ENCODE data around the gene GET4. TPM values are rescaled to one million over a fixed set of nuclear protein-coding genes. Genes with fewer than 3 reads are reported as not detected.
"Not testable (repeated sequence)": the region's sequence is repeated elsewhere in the genome, so short reads cannot be mapped to it uniquely, and the experiment has no call there.

GET4 gene
- total RNA-seq, 1 experiment from 2014 or later = 51.0 TPM

DNA sequence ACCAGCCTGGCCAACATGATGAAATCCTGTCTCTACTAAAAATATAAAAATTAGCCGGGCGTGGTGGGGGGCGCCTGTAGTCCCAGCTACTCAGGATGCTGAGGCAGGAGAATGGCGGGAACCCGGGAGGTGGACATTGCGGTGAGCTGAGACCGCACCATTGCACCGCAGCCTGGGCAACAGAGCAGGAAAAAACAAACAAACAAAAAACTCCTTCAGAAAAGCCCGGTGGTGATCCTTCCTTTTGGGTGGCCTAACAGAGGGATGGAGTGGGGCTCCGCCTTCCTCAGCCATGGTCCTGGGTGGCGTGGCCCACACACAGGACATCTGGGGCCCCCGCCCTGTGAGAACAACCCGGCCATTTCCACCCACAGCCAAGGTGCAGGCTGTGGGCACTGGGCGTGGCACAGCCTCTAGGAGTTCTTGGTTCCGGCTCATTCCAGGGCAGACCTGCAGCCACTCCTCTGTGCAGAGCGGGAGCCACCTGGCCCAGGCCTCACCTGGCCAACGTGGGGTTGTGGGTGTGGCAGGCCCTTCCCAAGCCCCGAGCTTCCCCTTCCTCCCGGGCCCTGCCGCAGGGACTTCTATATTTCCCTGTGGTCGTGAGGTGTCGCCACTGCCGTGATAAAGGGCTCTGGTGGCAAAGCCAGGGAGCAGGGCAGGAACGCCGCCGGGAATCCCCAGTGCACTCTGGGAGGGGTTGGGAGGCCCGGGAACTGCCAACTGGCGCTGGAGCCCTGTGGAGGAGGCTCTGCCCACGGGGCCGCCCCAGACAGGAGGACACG lies 37.6 kb downstream of the GET4 start:
- DNase-seq (ENCODE audit: low read depth) = no peak

DNA sequence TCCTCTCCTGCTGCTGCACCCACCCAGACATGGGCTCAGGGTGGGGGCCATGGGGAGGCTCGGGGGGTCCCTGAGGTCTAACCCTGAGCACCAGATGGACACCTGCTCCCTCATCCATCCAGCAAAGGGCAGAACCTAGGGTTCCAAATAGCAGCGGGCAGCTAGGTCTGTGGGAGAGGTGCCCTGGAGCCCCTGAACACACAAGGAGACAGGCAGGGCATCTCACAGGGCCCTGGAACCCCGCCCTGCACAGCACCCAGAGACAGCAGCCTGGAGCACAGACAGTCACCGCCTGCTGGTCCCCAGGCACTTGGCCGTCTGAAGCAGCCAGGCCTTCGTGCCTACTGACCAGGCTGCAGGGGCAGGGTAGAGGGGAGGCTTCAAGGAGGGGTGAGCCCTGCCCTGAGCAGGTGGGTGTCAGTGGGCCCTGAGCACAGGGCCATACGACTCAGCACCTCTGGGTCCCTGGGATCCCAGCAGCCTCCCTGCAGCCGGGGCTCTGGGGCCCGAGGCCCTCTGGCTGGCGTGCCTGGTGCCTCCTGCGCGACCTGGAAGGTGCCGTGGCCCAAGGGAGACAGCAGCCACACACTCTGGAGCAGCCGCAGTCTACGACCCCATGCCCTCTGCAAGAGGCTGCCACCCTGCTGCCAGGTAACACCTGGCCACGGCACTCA lies 38.3 kb downstream of the GET4 start:
- DNase-seq (ENCODE audit: low read depth) = no peak

DNA sequence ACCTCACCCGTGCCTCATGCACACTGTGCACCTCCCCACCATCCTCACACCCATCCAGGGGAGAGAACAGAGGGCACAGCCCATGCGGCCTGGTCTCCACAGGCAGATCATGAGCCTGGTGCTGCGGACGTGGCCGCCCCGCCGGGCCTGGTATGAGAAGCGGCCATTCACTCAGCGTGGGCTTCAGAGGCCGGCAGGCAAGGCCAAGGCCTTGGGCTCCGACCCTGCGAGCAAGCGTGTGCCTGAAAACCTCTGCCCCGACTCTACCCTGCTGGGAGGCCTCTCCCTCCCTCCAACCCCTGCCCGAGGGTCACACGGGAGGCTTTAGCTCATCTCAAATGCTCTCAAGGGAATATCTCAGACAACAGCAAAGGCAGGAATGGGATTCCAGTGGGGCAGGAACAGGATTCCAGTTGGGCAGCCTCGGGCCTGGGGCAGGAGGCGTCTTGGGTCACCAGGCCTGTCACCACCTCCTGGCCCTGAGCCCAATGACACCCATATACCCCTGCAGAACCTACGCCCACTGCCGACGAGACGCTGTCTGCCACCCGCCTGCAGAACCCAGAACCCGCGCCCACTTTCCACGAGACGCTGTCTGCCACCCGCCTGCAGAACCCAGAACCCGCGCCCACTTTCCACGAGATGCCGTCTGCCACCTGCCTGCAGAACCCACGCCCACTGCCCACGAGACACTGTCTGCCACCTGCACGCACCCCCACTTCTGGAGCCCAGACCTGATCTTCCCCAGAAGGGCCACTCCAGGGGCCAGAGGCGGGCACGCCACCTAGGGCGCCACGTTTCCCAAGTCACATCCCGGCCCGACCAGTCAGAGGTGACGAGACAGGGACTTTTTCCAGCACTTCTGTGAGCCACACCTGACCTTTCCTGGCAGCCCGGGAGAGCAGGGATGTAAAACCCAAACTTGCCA lies 39.2 kb downstream of the GET4 start:
- DNase-seq (ENCODE audit: low read depth) = no peak

DNA sequence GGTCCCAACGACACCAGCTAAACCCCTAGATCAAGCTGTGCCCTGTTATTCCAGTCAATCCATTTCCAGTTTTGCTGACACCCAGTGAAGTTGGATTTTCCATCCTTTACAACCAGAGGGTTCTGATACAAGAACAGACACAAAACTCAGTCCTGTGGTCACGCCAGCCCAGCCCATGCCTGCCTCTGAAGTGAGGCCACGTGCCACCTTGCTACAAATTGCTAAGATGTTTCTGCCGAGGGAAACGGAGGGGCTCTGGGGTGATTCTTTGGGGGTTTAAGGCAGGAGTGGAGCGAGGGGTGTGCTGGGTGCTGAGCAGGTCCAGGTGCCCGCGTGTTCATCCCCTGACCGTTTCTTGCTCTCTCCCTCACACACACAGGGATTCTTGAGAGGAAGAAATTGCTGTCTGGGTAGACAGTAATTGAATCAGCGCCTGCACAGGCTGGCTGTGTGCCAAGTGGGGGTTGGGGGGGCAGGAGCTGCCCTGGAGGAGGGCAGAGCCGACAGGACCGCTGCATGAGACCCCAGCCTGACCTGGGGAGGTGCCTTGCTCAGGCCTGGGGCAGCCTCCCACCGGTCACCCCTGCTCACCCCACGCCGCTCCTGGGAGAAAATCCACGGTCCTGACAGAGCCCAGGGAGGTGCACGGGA lies 40.1 kb downstream of the GET4 start:
- no peak for DNase-seq (ENCODE audit: low read depth)

DNA sequence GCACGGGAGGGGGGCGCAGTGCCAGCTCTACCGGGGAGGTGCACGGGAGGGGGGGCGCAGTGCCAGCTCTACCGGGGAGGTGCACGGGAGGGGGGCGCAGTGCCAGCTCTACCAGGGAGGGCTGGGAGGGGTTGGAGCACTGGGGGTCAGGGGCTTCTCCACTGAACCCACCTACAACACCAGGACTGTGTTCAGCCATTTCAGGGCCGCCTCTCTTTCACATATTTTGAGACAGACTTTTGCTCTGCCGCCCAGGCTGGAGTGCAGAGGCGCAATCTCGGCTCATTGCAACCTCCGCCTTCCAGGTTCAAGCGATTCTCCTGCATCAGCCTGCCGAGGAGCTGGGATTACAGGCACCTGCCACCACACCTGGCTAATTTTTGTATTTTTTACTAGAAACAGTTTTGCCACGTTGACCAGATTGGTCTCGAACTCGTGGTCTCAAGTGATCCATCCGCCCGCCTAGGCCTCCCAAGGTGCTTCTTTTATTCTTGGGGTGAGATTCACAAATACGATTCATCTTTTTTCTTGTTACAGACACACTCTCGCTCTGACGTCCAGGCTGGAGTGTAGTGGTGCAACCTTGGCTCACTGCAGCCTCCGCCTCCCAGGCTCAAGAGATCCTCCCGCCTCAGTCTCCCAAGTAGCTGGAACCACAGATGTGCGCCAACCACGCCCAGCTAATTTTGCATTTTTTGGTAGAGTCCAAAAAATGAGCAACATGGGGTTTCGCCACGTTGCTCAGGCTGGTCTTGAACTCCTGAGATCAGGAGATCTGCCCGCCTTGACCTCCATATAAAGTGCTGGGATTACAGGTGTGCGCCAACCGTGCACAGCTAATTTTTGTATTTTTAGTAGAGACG lies 41.1 kb downstream of the GET4 start:
- no peak for DNase-seq (ENCODE audit: low read depth)

DNA sequence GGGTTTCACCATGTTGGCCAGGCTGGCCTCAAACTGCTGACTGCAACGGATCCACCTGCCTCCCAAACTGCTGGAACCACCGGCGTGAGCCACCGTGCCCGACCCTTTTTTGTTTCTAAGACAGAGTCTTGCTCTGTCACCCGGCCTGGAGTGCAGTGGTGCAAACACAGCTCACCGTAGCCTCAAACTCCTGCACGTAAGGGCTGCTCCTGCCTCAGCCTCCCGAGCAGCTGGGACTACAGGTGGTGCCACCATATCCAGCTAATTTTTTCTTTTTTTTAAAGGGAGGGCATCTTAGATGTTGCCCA lies 41.7 kb downstream of the GET4 start:
- no peak for DNase-seq (ENCODE audit: low read depth)

DNA sequence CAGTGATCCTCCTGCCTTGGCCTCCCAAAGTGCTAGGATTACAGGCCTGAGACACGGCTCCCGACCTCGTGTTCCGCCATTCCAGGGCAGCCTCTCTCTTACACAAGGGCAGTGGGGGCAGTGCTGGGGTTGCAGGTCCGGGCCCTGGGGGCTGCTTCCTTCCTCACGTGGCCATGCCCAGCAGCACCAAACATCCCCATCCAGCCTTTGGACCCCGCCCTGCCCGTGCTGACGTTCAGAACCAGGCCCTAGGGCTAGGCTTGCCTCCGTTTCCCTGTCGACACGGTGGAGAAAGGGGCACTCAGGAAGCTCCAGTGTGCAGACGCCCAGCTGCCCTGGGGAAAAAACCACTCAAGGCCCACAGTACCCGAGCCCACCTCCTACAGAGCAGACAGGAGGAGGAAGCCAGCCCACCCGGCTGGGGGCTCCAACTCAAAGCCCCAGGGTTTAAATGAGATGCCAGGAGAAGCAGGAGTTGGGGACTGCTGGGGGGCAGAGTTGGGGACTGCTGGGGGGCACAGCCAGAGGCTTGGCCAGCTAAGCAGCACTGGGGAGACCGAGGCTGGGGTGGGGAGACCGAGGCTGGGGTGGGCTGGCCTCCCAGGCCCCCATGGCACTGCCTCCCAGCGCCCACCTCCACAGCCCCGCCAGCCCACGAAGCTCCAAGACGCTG lies 42.2 kb downstream of the GET4 start:
- no peak for DNase-seq (ENCODE audit: low read depth)

DNA sequence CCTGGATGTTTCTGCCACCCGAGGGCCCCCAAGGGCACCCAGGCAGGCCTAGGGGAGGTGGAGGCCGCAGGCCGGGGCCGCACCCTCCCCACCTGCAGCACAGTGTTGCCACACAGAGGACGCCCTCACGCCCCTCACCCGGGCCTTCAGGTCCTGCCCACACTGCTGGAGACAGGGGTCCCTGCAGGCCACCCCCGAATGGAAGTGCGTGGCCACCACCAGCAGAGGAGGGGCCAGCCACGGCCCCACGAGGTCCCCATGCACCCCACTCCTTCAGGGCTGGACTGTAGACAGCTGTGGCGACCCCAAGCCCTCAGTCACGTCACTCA lies 42.7 kb downstream of the GET4 start:
- no peak for DNase-seq (ENCODE audit: low read depth)

DNA sequence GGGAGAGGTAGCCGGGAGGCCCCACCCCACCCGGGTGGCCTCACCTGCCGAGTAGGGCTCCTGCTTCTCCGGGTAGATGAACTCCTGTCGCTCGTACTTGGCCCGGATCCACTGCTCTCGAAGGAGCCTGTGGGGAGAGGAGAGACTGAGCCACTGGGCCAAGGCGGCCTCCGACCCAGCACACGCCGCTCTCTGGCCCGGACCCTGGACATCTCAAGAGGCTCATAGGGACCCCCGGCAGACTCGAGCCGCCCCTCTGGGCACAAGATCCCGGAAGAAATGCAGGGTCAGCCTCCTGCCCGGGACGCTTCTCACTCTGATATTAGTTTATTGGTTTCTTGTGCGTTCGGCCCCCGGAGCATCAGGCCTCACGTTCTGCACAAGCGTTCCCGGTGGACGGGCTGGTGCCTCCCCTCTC lies 43.6 kb downstream of the GET4 start:
- no peak for DNase-seq (ENCODE audit: low read depth)

DNA sequence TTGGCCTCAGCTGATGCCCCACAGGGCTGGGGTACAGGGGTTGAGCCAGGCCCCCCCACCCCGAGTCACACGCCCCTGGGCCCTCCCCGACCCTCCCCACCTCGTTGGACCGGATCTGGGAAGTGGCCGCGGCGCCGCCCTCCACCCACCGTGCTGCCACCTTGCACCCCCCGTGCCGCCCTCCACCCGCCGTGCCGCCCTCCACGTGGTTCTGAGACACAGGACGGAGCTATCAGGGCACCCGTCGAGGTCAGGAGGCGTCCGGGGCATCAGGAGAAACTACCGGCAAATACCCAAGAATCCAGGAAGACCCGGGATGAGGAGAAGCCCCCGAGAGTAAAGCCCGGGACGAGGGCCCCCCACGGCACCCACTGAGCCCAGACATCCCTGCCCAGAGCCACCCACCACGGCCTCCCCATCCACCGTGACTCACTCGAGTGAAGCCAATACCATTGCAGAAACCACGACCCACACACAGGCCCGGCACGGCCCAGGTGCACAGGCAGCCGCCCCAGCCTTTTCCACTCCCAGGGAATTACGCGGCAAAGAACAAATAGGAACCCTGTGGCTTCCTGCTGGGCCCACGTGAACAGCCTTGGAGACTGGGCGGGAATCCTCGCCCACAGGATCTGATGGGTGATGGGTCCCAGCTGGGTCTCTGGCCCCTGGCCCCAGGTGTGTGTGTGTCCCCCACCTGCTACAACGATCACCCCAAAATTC lies 44.2 kb downstream of the GET4 start:
- DNase-seq (ENCODE audit: low read depth) = no peak

DNA sequence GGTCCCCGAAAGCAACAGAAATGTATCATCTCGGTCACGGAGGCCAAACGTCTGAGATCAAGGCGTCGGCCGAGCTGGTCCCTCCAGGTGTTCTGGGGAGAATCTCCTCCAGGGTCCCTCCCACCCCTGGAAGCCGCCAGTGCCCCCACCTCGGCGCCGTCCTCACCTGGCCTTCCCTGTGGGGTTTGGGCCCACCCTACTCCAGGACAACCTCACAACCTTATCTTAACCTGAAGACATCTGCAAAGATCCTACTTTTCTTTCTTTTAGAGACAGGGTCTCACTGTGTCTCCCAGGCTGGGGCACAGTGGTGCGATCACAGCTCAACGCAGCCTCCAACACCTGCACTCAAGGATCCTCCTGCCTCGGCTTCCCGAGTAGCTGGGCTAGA lies 44.7 kb downstream of the GET4 start:
- no peak for DNase-seq (ENCODE audit: low read depth)

DNA sequence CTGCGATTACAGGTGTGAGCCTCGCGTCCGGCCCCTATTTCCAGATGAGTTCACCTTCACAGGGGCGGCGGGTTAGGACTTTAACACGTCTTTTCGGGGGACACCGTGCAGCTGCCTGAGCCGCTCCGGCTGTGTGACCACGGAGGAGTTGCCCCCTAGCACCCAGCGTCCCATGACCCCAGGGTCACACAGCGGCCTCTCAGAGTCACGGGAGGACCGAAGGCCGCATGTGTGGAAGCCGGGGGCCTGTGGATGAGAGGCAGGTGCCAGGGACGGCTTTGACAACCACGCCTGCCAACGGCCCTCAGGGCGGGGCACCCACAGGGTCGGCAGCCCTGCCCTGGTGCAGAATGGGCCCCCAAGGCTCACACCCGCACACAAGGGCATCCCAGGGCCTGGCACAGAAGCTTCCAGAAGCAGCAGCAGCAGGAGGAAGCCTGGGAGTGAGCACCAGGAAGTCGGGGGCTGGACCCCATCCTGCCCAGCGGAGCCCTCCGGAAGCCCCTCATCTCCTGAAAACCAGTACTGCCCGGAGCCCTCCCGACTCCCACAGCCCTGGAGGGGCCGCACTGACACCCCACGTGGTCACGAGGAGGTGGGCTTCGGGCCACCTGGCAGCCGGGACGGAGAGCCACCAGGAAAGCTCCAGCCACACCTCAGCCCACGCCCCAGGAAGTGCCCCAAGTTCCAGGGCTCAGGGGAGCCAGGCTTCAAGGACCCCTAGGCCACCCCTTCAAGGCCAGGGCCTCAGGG lies 45.4 kb downstream of the GET4 start:
- DNase-seq (ENCODE audit: low read depth) = no peak

DNA sequence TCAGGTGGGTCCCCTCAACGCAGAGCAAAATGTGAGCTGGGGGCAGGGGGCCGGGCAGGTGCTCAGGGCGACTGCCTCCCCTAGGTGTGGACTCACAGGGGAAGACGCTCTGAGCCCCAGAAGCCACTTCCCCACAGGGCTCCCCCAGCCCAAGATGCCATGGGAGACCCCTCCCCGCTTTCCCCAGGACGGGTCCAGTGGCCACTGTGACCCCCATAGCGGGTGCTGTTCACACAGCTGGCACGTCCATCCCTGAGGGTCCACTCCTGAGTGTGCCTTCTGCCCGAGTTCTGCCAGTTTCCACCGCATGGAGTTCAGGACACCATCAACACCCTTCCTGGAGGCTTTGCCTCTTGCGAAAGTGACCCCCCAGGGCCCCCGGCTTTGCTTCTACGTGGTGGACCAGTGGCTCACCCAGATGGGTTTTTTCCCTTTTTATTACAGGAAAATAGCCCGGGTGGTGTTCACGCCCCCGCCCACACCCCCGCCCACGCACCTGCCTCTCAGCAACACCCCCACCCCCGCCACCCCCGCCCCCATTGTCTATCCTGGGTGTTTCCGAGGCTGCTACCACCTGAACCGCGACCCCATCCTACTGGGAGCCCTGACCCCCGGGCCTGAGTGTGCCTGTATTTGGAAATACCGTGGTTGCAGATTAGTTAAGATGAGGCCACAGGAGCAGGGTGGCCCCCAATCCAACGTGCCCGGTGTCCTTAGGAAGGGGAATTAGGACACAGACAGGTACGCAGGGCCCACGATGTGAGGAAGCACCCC lies 46.2 kb downstream of the GET4 start:
- no peak for DNase-seq (ENCODE audit: low read depth)

DNA sequence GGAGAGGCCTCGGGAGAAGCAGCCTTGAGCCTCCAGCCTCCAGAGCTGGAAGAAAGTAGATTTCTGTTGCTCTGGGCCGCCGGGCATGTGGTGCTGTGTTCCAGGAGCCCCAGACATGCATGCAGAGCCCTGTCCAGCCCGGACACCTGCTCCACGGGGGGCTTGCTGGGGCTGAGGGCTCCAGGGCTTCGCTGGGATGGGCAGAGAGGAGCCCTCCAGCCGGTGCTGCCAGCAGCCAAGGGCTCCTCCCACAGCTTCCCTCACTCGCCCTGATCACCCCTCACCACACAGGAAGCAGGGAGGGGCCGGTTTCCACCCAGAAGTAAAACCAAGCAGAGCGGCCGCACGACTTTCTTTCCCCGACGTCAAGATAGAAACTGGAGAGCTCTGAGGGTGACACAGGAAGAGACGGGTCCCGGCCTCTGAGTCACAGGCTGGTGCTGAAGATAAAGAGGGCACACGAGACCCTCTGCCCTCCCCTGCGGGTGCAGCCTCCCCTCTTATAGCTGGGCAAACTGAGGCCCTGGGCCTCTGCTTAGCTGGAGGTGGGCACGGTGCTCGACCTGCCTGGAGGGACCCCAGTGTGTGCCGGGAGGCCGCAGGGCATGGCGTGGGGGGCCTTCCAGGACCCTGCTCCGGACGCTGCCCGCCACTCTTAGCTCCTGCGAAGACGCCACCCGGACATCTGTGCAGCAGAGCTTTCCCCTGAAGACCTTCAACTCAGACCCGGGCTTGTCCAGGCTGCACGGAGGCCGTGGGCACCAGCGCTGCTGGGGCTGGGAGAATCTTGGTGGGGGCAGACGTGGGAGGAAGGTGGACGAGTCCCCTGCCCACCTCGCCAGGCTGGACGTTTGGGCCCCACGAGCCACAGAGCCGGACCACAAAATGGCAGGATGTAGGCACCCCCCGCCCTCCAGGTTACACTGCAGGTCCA lies 47.0 kb downstream of the GET4 start:
- DNase-seq (ENCODE audit: low read depth) = peak; percentile 81

DNA sequence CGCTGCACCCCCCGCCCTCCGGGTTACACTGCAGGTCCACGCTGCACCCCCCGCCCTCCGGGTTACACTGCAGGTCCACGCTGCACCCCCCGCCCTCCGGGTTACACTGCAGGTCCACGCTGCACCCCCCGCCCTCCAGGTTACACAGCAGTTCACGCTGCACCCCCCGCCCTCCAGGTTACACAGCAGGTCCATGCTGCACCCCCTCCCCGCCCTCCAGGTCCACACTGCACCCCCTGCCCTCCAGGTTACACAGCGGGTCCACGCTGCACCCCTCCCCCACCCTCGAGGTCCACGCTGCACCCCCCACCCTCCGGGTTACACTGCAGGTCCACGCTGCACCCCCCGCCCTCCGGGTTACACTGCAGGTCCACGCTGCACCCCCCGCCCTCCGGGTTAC lies 47.7 kb downstream of the GET4 start:
- not testable (repeated sequence) for DNase-seq (ENCODE audit: low read depth)

DNA sequence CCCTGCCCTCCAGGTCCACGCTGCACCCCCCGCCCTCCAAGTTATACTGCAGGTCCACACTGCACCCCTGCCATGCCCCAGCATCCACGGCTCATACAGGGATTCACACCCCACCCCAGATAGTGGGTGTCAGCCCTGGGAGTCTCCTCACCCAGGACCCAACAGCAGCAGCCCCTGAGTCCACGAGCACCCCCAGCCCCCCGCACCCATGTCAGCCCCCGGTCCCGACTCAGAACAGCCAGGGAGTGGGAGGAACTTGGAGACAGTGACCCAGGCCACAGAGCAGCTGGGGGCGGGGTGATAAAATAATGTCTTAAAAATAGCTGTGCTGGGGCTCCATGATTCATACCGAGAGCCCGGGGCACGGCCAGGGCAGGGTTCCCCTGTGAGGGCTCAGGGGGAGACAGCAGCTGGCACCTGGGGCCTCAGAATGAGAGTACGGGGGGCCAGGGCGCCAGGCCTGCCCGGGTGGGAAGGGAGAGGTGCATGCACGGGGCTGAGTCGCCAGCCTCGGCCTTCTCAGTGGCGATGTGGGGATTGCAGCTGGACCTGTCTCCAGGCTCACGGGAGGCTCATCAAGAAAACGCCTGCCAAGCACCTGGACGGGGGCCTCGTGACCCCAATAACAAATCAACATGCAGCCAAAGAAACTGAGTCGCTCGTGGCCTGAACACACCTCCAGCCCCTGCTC lies 48.3 kb downstream of the GET4 start:
- no peak for DNase-seq (ENCODE audit: low read depth)

Data from HT1080 (cell line).